HCT116 (cell line): ENCODE data around the gene KIAA1328.

Experiments used
- EZH2 ChIP-seq: fragments of 200-600 bp; sonication (generic); IDR thresholded peaks from 2 replicates; pipeline ENCODE4 v1.6.1; 2017; ENCODE audit warnings: antibody characterized with exemption, mixed run types
- FOSL1 ChIP-seq: IDR thresholded peaks from 2 replicates; pipeline ENCODE4 v1.6.1; 2012; ENCODE audit warnings: low read depth
- JUND ChIP-seq: IDR thresholded peaks from 2 replicates; pipeline ENCODE4 v1.6.1; 2012
- POLR2A ChIP-seq: IDR thresholded peaks from 2 replicates; pipeline ENCODE4 v1.7.0; 2011; ENCODE audit warnings: borderline replicate concordance; ENCODE audit not compliant: insufficient read depth, insufficient read length; ENCODE audit errors: extremely low read depth
- POLR2AphosphoS5 ChIP-seq: IDR thresholded peaks from 2 replicates; pipeline ENCODE4 v1.6.1; 2011; ENCODE audit warnings: mild to moderate bottlenecking, low read depth, low read length, moderate library complexity
- REST ChIP-seq: IDR thresholded peaks from 2 replicates; pipeline ENCODE4 v1.6.1; 2012; ENCODE audit warnings: low read depth
- SIN3A ChIP-seq: IDR thresholded peaks from 2 replicates; pipeline ENCODE4 v1.6.1; 2012; ENCODE audit warnings: low read depth
- TCF7L2 ChIP-seq: IDR thresholded peaks from 2 replicates; pipeline ENCODE4 v1.7.0; 2011; ENCODE audit warnings: borderline replicate concordance, inconsistent platforms; ENCODE audit not compliant: insufficient read depth, insufficient read length; ENCODE audit errors: extremely low read depth
- YY1 ChIP-seq: IDR thresholded peaks from 2 replicates; pipeline ENCODE4 v1.6.1; 2011; ENCODE audit warnings: low read length, low read depth, moderate library complexity, mild to moderate bottlenecking; ENCODE audit not compliant: insufficient replicate concordance; ENCODE audit errors: extremely low read depth
- ZNF274 ChIP-seq: fragments of 200-500 bp; sonication (Bioruptor generic); IDR thresholded peaks from 2 replicates; pipeline ENCODE4 v1.6.1; 2014; ENCODE audit warnings: mild to moderate bottlenecking, low read depth, low read length, inconsistent platforms
- TF ChIP-seq, protein P1 (sequence below), 3 experiments: fragments of 200-600 bp in 1 of 3; sonication (generic) in 1 of 3; IDR thresholded peaks in 2 of 3; conservative IDR thresholded peaks in 1 of 3; 2 replicates each; pipeline ENCODE4 v1.5.1; 2012 to 2017; ENCODE audit warnings: low read depth in 2 of 3, low read length in 2 of 3, antibody characterized with exemption in 1 of 3, borderline replicate concordance in 1 of 3, control low read depth in 1 of 3, mild to moderate bottlenecking in 1 of 3, mixed read lengths in 1 of 3, mixed run types in 1 of 3, moderate library complexity in 1 of 3; ENCODE audit not compliant: insufficient read depth in 1 of 3
- TF ChIP-seq, protein P2 (sequence below): IDR thresholded peaks from 2 replicates; pipeline ENCODE4 v1.6.1; 2012

GRCh38 chr18:37175727-37176620 lies 347.0 kb downstream of the KIAA1328 start:
- no peak for TF ChIP-seq JUND
- TF ChIP-seq, protein P1, sequence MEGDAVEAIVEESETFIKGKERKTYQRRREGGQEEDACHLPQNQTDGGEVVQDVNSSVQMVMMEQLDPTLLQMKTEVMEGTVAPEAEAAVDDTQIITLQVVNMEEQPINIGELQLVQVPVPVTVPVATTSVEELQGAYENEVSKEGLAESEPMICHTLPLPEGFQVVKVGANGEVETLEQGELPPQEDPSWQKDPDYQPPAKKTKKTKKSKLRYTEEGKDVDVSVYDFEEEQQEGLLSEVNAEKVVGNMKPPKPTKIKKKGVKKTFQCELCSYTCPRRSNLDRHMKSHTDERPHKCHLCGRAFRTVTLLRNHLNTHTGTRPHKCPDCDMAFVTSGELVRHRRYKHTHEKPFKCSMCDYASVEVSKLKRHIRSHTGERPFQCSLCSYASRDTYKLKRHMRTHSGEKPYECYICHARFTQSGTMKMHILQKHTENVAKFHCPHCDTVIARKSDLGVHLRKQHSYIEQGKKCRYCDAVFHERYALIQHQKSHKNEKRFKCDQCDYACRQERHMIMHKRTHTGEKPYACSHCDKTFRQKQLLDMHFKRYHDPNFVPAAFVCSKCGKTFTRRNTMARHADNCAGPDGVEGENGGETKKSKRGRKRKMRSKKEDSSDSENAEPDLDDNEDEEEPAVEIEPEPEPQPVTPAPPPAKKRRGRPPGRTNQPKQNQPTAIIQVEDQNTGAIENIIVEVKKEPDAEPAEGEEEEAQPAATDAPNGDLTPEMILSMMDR (IDR thresholded peaks at IDR 0.05 in 2 of 3, conservative IDR thresholded peaks at IDR 0.05 in 1 of 3; ENCODE audit: borderline replicate concordance in 1 of 3, insufficient read depth in 1 of 3, low read depth in 2 of 3, low read length in 2 of 3), result no peak
- no peak for TF ChIP-seq POLR2AphosphoS5
- TF ChIP-seq, protein P2, sequence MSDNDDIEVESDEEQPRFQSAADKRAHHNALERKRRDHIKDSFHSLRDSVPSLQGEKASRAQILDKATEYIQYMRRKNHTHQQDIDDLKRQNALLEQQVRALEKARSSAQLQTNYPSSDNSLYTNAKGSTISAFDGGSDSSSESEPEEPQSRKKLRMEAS, result no peak
- TF ChIP-seq ZNF274, result no peak
- no peak for TF ChIP-seq REST
- TF ChIP-seq YY1, result no peak
- TF ChIP-seq FOSL1, result no peak
- no peak for TF ChIP-seq TCF7L2
- TF ChIP-seq EZH2, result no peak
- no peak for TF ChIP-seq POLR2A
- no peak for TF ChIP-seq SIN3A
